LNCaP clone FGC (cell line): ENCODE data around the gene PDCD7.
"Not testable (repeated sequence)": the region's sequence is repeated elsewhere in the genome, so short reads cannot be mapped to it uniquely, and the experiment has no call there.

Experiments
- DNase-seq: peaks from one replicate; pipeline ENCODE4 v3.0.0-alpha.2; 2011; ENCODE audit warnings: low read depth
- H3K4me3 ChIP-seq: 2 replicates; pipeline ENCODE4 v1.5.1; 2011; ENCODE audit warnings: mild to moderate bottlenecking, low read depth, low read length, control low read depth
- TF ChIP-seq, protein P1 (sequence below): IDR thresholded peaks from 2 replicates; pipeline ENCODE4 v1.5.1; 2012; ENCODE audit warnings: mild to moderate bottlenecking; ENCODE audit not compliant: control insufficient read depth, insufficient read depth; ENCODE audit errors: extremely low read depth

Gene PDCD7

DNA sequence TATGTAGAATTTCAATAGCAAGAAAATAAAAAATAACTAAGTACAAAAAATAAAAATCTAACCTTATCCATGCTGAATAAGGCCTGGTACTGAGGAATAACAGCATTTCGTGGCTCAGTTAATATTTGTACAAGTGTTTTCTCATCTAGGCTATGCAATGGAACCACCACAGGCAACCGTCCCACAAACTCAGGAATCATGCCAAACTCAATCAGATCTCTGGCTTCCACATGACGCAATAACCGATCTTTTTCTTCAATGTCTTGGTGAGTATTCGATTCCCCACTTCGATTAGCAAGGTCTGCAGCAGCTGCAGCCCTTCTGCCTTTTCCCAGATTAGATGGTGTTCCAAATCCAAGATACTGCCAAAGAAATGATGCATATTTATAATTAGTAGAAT is 21.1 kb upstream of the PDCD7 start:
- H3K4me3 ChIP-seq = no peak overlapping the region
- TF ChIP-seq, protein P1, sequence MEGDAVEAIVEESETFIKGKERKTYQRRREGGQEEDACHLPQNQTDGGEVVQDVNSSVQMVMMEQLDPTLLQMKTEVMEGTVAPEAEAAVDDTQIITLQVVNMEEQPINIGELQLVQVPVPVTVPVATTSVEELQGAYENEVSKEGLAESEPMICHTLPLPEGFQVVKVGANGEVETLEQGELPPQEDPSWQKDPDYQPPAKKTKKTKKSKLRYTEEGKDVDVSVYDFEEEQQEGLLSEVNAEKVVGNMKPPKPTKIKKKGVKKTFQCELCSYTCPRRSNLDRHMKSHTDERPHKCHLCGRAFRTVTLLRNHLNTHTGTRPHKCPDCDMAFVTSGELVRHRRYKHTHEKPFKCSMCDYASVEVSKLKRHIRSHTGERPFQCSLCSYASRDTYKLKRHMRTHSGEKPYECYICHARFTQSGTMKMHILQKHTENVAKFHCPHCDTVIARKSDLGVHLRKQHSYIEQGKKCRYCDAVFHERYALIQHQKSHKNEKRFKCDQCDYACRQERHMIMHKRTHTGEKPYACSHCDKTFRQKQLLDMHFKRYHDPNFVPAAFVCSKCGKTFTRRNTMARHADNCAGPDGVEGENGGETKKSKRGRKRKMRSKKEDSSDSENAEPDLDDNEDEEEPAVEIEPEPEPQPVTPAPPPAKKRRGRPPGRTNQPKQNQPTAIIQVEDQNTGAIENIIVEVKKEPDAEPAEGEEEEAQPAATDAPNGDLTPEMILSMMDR = no peak
- DNase-seq = no peak

DNA sequence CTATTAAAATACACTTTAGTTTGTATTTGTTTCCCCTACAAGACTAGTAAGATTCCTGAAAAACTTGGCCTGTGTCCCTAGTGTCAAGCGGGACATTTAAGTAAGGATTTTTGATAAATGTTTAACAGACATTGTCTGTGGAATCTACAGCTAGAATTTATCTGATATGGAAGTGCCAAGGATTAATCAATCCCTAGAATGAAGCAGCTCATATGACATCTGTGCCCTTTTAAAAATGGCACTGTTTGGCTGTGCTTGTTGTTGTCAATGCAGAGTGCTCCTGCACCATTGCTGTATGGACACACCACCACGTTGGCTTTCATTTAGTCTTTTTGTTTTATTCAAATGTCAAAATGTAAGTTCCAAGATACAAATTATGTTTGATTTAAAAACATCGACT is 14.3 kb upstream of the PDCD7 start:
- TF ChIP-seq, protein P1 = no peak
- no peak overlapping the region for H3K4me3 ChIP-seq
- no peak for DNase-seq

DNA sequence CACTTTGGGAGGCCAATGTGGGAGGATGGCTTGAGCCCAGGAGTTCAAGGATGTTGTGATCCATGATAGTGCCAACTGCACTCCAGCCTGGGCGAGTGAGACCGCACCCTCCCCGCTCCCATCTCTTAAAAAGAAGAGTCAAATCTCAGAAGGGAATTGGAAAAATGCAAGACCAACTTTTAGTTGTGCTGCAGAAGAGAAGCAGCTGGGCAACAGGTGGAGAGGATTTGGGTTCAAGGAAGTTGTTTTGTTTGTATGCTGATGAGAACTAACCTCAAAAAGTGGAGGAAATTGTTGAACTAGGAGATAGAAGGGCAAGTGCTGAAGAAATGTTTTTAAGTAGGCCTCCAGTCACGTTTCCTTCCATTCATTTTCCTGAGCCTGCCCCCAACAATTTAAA is 12.8 kb upstream of the PDCD7 start:
- DNase-seq = no peak
- H3K4me3 ChIP-seq = no peak overlapping the region
- TF ChIP-seq, protein P1 = no peak

DNA sequence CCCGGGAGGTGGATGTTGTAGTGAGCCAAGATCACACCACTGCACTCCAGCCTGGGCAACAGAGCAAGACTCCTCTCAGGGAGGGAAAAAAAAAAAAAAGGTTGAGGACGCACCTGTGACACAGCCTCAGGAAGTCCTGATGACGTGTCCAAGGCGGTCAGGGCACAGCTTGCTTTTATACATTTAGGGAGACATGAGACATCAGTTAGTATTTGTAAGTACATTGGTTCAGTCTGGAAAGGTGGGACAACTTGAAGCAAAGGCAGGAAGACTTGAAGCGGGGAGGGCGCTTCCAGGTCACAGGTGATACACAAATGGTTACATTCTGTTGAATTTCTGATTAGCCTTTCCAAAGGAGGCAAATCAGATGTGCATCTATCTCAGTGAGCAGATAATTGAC is 5.0 kb upstream of the PDCD7 start:
- not testable (repeated sequence) for H3K4me3 ChIP-seq, DNase-seq

DNA sequence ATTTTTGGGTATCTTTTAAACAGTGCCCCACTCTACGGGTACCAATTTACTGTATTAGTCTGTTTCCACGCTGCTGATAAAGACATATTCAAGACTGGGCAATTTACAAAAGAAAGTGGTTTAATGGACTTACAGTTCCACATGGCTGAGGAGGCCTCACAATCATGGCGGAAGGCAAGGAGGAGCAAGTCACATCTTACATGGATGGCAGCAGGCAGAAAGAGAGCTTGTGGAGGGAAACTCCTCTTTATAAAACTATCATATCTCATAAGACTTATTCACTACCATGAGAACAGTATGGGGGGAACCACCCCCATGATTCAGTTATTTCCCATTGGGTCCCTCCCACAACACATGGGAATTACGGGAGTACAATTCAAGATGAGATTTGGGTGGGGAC is 4.3 kb upstream of the PDCD7 start:
- DNase-seq, H3K4me3 ChIP-seq: not testable (repeated sequence)

DNA sequence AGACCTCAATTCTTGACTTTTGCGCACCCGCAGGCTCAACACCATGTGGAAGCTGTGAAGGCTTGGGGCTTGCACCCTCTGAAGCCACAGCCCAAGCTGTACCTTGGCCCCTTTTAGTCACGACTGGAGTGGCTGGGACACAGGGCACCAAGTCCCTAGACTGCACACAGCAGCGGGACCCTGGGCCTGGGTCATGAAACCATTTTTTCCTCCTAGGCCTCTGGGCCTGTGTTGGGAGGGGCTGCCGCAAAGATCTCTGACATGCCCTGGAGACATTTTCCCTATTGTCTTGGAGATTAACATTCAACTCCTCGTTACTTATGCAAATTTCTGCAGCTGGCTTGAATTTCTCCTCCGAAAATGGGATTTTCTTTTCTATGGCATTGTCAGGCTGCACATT is 3.5 kb upstream of the PDCD7 start:
- H3K4me3 ChIP-seq, DNase-seq: not testable (repeated sequence)

DNA sequence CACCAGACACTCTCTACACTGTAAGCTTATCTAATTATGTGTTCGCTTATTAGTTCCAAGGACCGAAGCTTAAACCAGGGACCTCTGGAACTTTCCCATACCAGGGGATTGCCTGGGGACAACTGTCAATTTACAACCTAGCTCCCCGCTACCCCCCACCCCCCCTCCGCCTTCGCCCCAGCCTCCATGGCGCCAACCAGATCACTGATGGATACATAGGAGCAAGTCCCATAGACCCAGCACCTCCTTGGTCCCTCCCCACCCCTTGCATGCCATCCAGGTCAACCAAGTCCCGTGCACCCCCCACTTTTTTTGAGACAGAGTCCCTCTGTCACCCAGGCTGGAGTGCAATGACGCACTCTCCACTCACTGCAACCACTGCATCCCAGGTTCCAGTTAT is 930 bp upstream of the PDCD7 start:
- TF ChIP-seq, protein P1 = no peak
- H3K4me3 ChIP-seq = peak overlapping the region; percentile 67

DNA sequence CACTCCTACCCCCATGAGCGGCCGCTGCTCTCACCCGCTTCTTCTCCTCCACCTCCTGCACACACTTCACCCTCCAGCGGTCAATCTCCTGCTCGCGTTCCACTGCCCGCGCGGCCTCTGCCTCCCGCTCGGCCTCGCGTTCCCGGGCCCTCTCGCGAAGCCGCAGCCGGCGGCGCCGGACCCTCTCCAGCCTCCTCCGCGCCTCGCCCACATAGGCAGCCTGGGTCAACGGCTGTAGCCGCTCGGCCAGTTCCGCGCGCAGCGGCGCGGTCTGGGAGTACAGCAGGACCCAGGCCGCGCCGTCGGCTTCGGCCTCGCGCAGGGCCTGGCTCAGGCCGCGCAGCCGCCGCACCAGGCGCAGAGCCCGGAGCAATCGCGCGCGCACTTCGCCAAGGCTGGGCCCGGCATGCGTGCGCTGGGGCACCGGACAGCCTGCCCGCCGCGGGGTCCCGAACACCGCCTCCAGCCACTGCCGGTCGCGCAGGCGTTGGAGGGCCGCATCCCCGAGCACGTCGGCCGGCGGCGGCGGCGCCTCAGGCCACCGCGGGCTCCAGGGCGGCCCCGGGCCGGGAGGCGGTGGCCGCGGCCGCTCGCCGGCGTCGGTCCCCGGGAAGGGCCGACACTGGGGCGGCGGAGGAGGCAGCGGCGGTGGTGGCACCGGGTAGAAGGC is 595 bp downstream of the PDCD7 start:
- TF ChIP-seq, protein P1 = 0 out of 2 replicates have a peak, but pooled peaks have one; percentile 15
- peak overlapping the region; percentile 67 for H3K4me3 ChIP-seq
- no peak for DNase-seq

More for the DNA sequence above, 930 bp upstream of the PDCD7 start:
- no peak for DNase-seq
